BJ (cell line): ENCODE results near the gene BMP2K. TPM values are rescaled to one million over a fixed set of nuclear protein-coding genes. Genes with fewer than 3 reads are reported as not detected.

Experiments used
- CTCF ChIA-PET: fragments of 350-600 bp; formaldehyde crosslinking; extraction: SDS; loops from one replicate; lab custom pipeline; 2021; ENCODE audit warnings: antibody characterized with exemption, inconsistent platforms; lab: Yijun Ruan, JAX
- POLR2A ChIA-PET: fragments of 300-600 bp; sonication (Branson Sonifier 250); formaldehyde crosslinking; extraction: SDS; loops from one replicate; lab custom pipeline; 2021; ENCODE audit warnings: antibody characterized with exemption; lab: Charles Lee
- DNase-seq: peaks from one replicate; pipeline ENCODE4 v3.0.0-alpha.2; 2011; ENCODE audit warnings: low read depth
- H3K27me3 ChIP-seq: 2 replicates; pipeline ENCODE4 v1.6.0; 2011; ENCODE audit warnings: low read length; ENCODE audit not compliant: control insufficient read depth, insufficient read depth
- H3K36me3 ChIP-seq: 2 replicates; pipeline ENCODE4 v1.5.1; 2011; ENCODE audit warnings: low read length; ENCODE audit not compliant: control insufficient read depth, insufficient read depth
- H3K4me3 ChIP-seq: 2 replicates; pipeline ENCODE4 v1.5.1; 2011; ENCODE audit warnings: low read depth, mild to moderate bottlenecking, control low read depth, low read length
- CTCF ChIP-seq: IDR thresholded peaks from 2 replicates; pipeline ENCODE4 v1.5.1; 2011; ENCODE audit warnings: low read depth, mild to moderate bottlenecking, control low read depth, inconsistent platforms, low read length, moderate library complexity; ENCODE audit not compliant: insufficient read depth
- polyA plus RNA-seq: library from polyadenylated mRNA; depleted of rRNA; stranded (reverse); fragments of >200 nt; gene quantifications from 2 replicates; pipeline ENCODE4 v1.2.3, GENCODE V29; 2011

Gene BMP2K
- polyA plus RNA-seq, 1 experiment: 19.3 TPM

GRCh38 chr4:78878031-78878430, 101.9 kb downstream of the BMP2K start:
- no peak for TF ChIP-seq CTCF
- ChIA-PET CTCF (interaction anchor here (1.1 kb wide), 1 partner anchor 14 kb away, joined by 6 read pairs; no protein-coding TSS in a partner anchor), POLR2A (no interaction called here)
- H3K27me3 ChIP-seq: no peaks in the 10 kb centered on the region
- no peak overlapping the region for H3K4me3 ChIP-seq
- DNase-seq: no peak
- H3K36me3 ChIP-seq: no peaks in the 10 kb centered on the region; the same call in 1 of the 2 replicates

- Histone ChIP-seq H3K36me3 (peaks cover under 1% of the 10 kb centered on the region), H3K27me3 (no peaks in the 10 kb centered on the region), H3K4me3 (no peak overlapping the region)
- no peak for DNase-seq
- POLR2A ChIA-PET: no interaction called here
- TF ChIP-seq CTCF: no peak
- CTCF ChIA-PET: no interaction called here
Measured at GRCh38 chr4:78880874-78881492, 104.8 kb downstream of the BMP2K start.

GRCh38 chr4:78885598-78885997, 109.4 kb downstream of the BMP2K start:
- H3K27me3 ChIP-seq: no peaks in the 10 kb centered on the region
- no peak overlapping the region for H3K4me3 ChIP-seq
- TF ChIP-seq CTCF: no peak
- POLR2A ChIA-PET: no interaction called here
- CTCF ChIA-PET: no interaction called here
- H3K36me3 ChIP-seq: peaks cover 1% of the 10 kb centered on the region
- DNase-seq: peak; percentile 12

- DNase-seq: no peak
- no peaks in the 10 kb centered on the region for H3K27me3 ChIP-seq
- H3K4me3 ChIP-seq: no peak overlapping the region
- ChIA-PET POLR2A (no interaction called here), CTCF (no interaction called here)
- peaks cover 3% of the 10 kb centered on the region; the same call in 1 of the 2 replicates for H3K36me3 ChIP-seq
- no peak for TF ChIP-seq CTCF
Measured at GRCh38 chr4:78889955-78890354, 113.8 kb downstream of the BMP2K start.

GRCh38 chr4:78899302-78899701, 123.2 kb downstream of the BMP2K start:
- H3K27me3 ChIP-seq: no peaks in the 10 kb centered on the region
- DNase-seq: no peak
- POLR2A ChIA-PET: no interaction called here
- H3K36me3 ChIP-seq: peaks cover 2% of the 10 kb centered on the region; the same call in 1 of the 2 replicates
- no peak for TF ChIP-seq CTCF
- CTCF ChIA-PET: no interaction called here
- no peak overlapping the region for H3K4me3 ChIP-seq
